GM12874 (cell line): ENCODE data around the gene SPTB.

ENCODE experiments used
- CTCF ChIP-seq: IDR thresholded peaks from 2 replicates; pipeline ENCODE4 v1.5.1; 2011; ENCODE audit warnings: low read depth, mild to moderate bottlenecking, control low read depth, low read length, moderate library complexity; ENCODE audit not compliant: insufficient read depth

SPTB gene

GRCh38 chr14:64786296-64787149 lies 93.2 kb downstream of the SPTB start:
- no peak for TF ChIP-seq CTCF

- no peak for TF ChIP-seq CTCF
These were observed 95.7 kb downstream of the SPTB start for GRCh38 chr14:64784006-64784405.

GRCh38 chr14:64782196-64782595 lies 97.5 kb downstream of the SPTB start:
- no peak for TF ChIP-seq CTCF

GRCh38 chr14:64779472-64779871 lies 100.2 kb downstream of the SPTB start:
- TF ChIP-seq CTCF, result no peak

- no peak for TF ChIP-seq CTCF
These were observed 101.5 kb downstream of the SPTB start for GRCh38 chr14:64778104-64778754.

GRCh38 chr14:64777461-64777860 lies 102.2 kb downstream of the SPTB start:
- TF ChIP-seq CTCF, result no peak

GRCh38 chr14:64775081-64775777 lies 104.5 kb downstream of the SPTB start:
- TF ChIP-seq CTCF, result no peak
